ENCODE measurements around the gene SLC52A1. TPM values are rescaled to one million over a fixed set of nuclear protein-coding genes. Genes with fewer than 3 reads are reported as not detected.
A peak's percentile ranks its signal among the peaks of the same experiment; 100 is the strongest.

The SLC52A1 gene
- total RNA-seq, 4 donors from 2014 or later, result 12.9 to 50.8 (median 45.3) TPM; not detected in 1

DNA sequence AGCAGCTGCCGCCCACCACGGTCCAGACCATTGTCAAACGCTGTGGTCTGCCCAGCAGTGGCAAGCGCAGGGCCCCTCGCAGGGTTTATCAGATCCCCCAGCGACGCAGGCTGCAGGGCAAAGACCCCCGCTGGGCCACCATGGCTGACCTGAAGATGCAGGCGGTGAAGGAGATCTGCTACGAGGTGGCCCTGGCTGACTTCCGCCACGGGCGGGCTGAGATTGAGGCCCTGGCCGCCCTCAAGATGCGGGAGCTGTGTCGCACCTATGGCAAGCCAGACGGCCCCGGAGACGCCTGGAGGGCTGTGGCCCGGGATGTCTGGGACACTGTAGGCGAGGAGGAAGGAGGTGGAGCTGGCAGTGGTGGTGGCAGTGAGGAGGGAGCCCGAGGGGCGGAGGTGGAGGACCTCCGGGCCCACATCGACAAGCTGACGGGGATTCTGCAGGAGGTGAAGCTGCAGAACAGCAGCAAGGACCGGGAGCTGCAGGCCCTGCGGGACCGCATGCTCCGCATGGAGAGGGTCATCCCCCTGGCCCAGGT, 13.0 kb downstream of the SLC52A1 start:
- Histone ChIP-seq H3K4me1 (no peaks in the 10 kb centered on the region), H3K4me3 (no peak overlapping the region), H3K27ac (no peak overlapping the region), H3K36me3 (peaks cover 0 to 70% (median 0%) of the 10 kb centered on the region in 3 donors), H3K27me3 (no peaks in the 10 kb centered on the region), H3K9me3 (no peaks in the 10 kb centered on the region)
- no peak for DNase-seq
- no peak for TF ChIP-seq CTCF (IDR thresholded peaks at IDR 0.05)
- no peak for TF ChIP-seq POLR2A (IDR thresholded peaks at IDR 0.05)

- no peak for DNase-seq
- Histone ChIP-seq H3K27ac (no peak overlapping the region), H3K4me1 (no peaks in the 10 kb centered on the region), H3K9me3 (no peaks in the 10 kb centered on the region), H3K27me3 (no peaks in the 10 kb centered on the region), H3K36me3 (peaks cover 0 to 84% (median 0%) of the 10 kb centered on the region in 3 donors), H3K4me3 (no peak overlapping the region)
- TF ChIP-seq CTCF (IDR thresholded peaks at IDR 0.05), result no peak
- TF ChIP-seq POLR2A (IDR thresholded peaks at IDR 0.05), result no peak
Measured at GRCh38 chr17:5020502-5021023, 14.7 kb downstream of the SLC52A1 start.

DNA sequence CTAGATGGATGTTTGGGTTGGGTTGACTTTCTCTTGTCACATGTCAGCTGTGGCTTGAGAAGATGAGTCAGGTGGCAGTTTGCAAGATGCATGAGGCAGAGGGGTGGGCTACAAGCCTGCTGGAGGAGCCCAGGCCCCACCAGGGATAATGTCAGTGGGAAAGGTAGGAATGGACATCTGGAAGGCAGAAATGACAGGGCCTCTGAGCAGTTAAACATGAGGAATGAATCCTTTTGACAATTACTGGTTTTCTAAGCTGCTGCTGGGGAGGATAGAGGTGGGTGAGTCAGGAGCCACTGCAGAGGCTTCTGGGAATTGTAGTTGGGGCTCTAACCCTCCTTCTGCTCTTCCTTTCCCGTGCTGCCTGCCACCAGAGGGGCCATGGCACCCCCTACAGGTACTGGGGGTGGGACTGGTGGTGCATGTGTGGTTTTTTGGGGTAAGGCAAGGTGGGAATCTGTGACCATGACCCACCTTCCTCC, 15.7 kb downstream of the SLC52A1 start:
- peaks cover 0 to 95% (median 0%) of the 10 kb centered on the region in 3 donors for H3K36me3 ChIP-seq

GRCh38 chr17:5014357-5014756, 20.9 kb downstream of the SLC52A1 start:
- no peaks in the 10 kb centered on the region for H3K9me3 ChIP-seq
- H3K4me1 ChIP-seq, result no peaks in the 10 kb centered on the region
- H3K36me3 ChIP-seq, result peaks cover 0 to 90% (median 0%) of the 10 kb centered on the region in 3 donors
- H3K27me3 ChIP-seq, result no peaks in the 10 kb centered on the region
- TF ChIP-seq CTCF (IDR thresholded peaks at IDR 0.05), result no peak
- TF ChIP-seq POLR2A (IDR thresholded peaks at IDR 0.05), result no peak
- no peak overlapping the region for H3K27ac ChIP-seq
- H3K4me3 ChIP-seq, result no peak overlapping the region
- DNase-seq, result no peak

More for the DNA sequence above, 15.7 kb downstream of the SLC52A1 start:
- H3K27ac ChIP-seq, result no peak overlapping the region
- H3K9me3 ChIP-seq, result no peaks in the 10 kb centered on the region
- TF ChIP-seq CTCF (IDR thresholded peaks at IDR 0.05) (peak in 1 of 6 experiments; percentile 10), POLR2A (IDR thresholded peaks at IDR 0.05) (no peak)
- DNase-seq, result no peak
- H3K27me3 ChIP-seq, result no peaks in the 10 kb centered on the region
- no peak overlapping the region for H3K4me3 ChIP-seq
- no peaks in the 10 kb centered on the region for H3K4me1 ChIP-seq

DNA sequence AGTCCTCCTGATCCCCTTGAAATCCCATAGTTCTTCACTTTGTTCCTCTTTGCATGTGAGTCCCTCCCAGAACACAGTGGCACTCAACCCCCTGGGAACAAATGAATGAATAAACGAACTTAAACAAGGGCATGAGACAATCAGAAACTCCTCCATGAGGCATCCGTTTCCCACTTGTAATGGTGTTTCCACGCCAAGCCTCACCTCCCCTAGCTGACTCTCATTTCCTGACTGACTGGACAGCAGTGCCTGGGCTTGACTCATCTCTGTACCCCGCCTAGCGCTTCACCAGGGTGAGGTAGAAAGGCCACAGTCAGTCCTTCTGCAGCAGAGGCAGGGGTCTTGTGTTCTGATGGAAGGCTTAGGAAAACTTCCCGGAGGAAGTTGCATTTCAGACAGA, 23.3 kb downstream of the SLC52A1 start:
- H3K4me1 ChIP-seq, result no peaks in the 10 kb centered on the region
- H3K4me3 ChIP-seq, result no peak overlapping the region
- H3K9me3 ChIP-seq, result no peaks in the 10 kb centered on the region
- no peak for TF ChIP-seq POLR2A (IDR thresholded peaks at IDR 0.05)
- no peak for TF ChIP-seq CTCF (IDR thresholded peaks at IDR 0.05)
- H3K27me3 ChIP-seq, result no peaks in the 10 kb centered on the region
- peaks cover 0 to 87% (median 0%) of the 10 kb centered on the region in 3 donors for H3K36me3 ChIP-seq
- no peak overlapping the region for H3K27ac ChIP-seq
- DNase-seq, result no peak
